Activated T-helper 17 cell treated with anti-CD3 and anti-CD28 coated beads, Interleukin-2, amount 50 U/mL, for 72 hours (primary cell): ENCODE data around the gene SHBG. TPM values are rescaled to one million over a fixed set of nuclear protein-coding genes. Genes with fewer than 3 reads are reported as not detected.
"Not testable (repeated sequence)": the region's sequence is repeated elsewhere in the genome, so short reads cannot be mapped to it uniquely, and the experiment has no call there.

Source experiments
- ATAC-seq: fragments of 150-1000 bp; cut with Tn5 transposase; replicated peaks from 2 replicates; pipeline ENCODE4 v1.10.0; 2021; ENCODE audit warnings: mild to moderate bottlenecking, moderate library complexity
- H3K27ac Mint-ChIP-seq: one replicate; pipeline ENCODE4 v1.8.0; 2022; ENCODE audit warnings: mixed read lengths
- H3K27me3 Mint-ChIP-seq: one replicate; pipeline ENCODE4 v1.8.0; 2022; ENCODE audit warnings: mixed read lengths
- H3K36me3 Mint-ChIP-seq: one replicate; pipeline ENCODE4 v1.8.0; 2022; ENCODE audit warnings: low read depth, mild to moderate bottlenecking, mixed read lengths
- H3K4me1 Mint-ChIP-seq: one replicate; pipeline ENCODE4 v1.8.0; 2022; ENCODE audit warnings: mixed read lengths
- H3K4me3 Mint-ChIP-seq: one replicate; pipeline ENCODE4 v1.8.0; 2022; ENCODE audit warnings: mild to moderate bottlenecking, mixed read lengths
- H3K9me3 Mint-ChIP-seq: one replicate; pipeline ENCODE4 v1.8.0; 2022; ENCODE audit warnings: mixed read lengths
- total RNA-seq, 2 donors: library from RNA; stranded (reverse); gene quantifications; one replicate each; pipeline ENCODE4 v1.2.3, GENCODE V29; 2022

SHBG gene
- total RNA-seq, 2 donors from 2014 or later = 0.71 TPM; not detected in 1

DNA sequence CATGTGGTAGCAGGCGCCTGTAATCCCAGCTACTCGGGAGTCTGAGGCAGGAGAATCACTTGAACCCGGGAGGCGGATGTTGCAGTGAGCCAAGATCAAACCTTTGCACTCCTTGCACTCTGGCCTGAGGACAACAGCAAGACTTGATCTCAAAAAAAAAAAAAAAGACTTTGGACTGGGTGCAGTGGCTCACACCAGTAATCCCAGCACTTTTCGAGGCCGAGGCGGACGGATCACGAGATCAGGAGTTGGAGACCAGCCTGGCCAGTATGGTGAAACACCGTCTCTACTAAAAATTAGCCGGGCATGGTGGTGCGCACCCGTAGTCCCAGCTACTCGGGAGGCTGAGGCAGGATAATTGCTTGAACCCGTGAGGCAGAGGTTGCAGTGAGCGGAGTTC, 4.2 kb upstream of the SHBG start:
- ATAC-seq, H3K27me3 Mint-ChIP-seq, H3K36me3 Mint-ChIP-seq, H3K27ac Mint-ChIP-seq, H3K9me3 Mint-ChIP-seq, H3K4me1 Mint-ChIP-seq: not testable (repeated sequence)
- H3K4me3 Mint-ChIP-seq = peak overlapping the region; percentile 88

DNA sequence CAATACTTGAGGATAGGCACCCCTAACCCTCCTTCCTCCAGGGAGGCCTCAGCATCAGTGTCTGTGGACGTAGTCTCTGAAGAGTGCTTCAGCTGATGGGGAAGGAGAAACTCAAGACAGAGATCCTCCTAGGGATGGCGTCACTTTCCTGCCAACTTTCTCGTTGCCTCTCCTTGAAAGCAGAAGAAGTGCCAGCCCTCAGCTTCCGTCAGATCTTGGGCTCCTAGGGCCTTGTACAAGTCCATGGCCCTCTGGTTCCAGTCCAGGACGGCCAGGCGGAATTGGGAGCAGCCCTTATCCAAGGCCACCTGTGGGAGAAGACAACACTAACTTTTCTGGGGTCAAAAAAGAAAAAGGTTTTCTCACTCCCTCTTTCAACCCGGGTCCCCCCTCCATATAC, 3.6 kb upstream of the SHBG start:
- no peak for ATAC-seq
- H3K4me3 Mint-ChIP-seq = peak overlapping the region; percentile 88
- H3K27ac Mint-ChIP-seq = peak overlapping the region; percentile 89
- no peaks in the 10 kb centered on the region for H3K36me3 Mint-ChIP-seq
- no peaks in the 10 kb centered on the region for H3K27me3 Mint-ChIP-seq
- H3K4me1 Mint-ChIP-seq = no peaks in the 10 kb centered on the region
- H3K9me3 Mint-ChIP-seq = no peaks in the 10 kb centered on the region

DNA sequence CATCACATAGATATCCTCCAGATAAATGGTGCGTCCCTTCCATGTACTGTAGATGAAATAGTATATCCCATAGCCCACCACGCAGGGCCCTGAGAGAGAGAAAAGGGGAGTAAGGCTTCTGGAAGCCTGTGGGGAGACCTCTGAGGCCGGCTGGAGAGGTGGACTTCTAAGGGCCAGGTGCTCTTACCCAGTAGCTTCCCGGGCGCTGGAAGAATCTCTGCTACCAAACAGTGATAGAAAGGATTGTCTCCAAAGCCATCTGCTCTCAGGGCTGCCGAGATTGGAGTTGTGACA, 3.0 kb upstream of the SHBG start:
- no peak for ATAC-seq
- peak overlapping the region; percentile 88 for H3K4me3 Mint-ChIP-seq

DNA sequence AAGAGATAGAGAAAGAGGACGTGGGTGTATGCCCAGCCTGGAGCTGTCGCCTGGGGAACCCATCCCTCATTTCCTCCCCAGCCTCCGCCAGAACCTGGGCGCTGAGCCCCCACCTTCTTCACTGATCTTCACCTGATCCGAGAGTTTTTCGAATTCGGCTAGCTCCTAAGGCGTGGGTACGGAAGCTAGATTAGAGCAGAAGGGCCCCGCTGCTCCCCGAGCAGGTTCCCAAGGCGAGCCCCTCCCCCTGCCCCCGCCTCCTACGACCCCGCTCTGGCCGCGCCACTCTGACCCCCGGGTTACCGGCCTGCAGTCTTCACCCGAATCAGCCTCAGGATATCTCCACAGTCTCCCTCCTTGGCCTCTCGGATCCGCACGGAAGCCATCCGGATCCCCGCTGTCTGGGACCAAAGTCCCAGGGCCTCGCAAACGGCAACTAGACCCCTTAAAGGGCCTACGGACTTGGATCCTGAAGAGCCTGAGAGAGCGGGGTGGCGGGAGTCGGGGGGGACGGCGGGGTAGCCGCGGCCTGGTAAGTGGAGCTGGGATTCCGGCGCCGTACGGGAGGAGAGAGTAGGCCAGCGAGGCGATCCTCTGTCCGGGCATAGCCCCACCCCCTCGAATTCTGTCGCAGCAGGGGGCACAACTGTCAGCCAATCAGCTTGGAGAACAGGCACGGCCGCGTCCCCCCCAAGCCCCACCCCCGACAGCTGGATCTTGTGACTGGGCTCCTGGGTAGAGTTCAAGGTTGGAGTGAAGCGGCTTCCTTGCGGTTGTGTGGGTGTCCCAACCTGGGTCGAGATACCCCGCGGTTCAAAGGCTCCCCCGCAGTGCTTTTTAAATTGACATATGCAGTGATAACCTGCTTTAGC, 2.4 kb upstream of the SHBG start, which contains the start of gene SAT2:
Gene SAT2 (minus strand): TSS at position 572 of the 872 bp plus-strand sequence. CDS start 186 bp downstream, at position 386.
- Mint-ChIP-seq H3K9me3 (no peaks in the 10 kb centered on the region), H3K4me1 (no peaks in the 10 kb centered on the region), H3K27me3 (no peaks in the 10 kb centered on the region), H3K27ac (peak within 1 kb of the TSS; percentile 89), H3K4me3 (peak within 1 kb of the TSS; percentile 88), H3K36me3 (no peaks in the 10 kb centered on the region)
- ATAC-seq = peak; percentile 99

More for the DNA sequence above, 3.0 kb upstream of the SHBG start:
- Mint-ChIP-seq H3K27ac (peak overlapping the region; percentile 89), H3K36me3 (no peaks in the 10 kb centered on the region), H3K9me3 (no peaks in the 10 kb centered on the region), H3K27me3 (no peaks in the 10 kb centered on the region), H3K4me1 (no peaks in the 10 kb centered on the region)

DNA sequence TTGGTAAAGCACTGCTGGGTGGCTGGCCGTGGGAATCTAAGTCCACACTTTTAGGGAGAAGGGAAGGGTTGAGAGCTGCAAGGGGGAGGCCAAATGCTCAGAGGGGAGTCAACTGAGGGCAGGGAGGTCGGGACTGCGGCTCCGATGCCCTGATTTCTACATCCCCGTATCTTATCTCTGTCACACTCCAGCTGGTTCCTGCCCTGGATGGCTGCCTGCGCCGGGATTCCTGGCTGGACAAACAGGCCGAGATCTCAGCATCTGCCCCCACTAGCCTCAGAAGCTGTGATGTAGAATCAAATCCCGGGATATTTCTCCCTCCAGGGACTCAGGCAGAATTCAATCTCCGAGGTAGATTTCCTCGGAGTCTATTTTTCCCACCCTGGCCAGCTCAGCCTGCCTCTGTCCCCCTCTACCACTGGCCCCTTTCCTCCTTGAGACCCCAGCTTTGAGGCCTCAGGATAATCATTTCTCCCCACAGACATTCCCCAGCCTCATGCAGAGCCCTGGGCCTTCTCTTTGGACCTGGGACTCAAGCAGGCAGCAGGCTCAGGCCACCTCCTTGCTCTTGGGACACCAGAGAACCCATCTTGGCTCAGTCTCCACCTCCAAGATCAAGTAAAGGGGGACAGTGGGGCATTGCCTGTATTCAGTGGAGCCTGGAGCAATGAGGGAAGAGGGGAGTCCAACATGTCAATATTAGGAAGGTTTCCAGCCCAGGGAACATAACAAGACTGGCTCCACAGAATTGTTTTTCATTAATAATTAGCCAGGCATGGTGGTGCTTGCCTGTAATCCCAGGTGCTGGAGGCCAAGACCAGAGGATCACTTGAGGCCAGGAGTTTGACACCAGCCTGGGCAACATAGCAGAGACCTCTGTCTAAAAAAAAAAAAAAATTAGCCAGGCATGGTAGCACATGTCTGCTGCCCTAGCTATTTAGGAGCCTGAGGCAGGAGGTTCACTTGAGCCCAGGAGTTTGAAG, 1.8 kb downstream of the SHBG start:
- no peaks in the 10 kb centered on the region for H3K9me3 Mint-ChIP-seq
- ATAC-seq = no peak
- H3K4me1 Mint-ChIP-seq = no peaks in the 10 kb centered on the region
- no peaks in the 10 kb centered on the region for H3K36me3 Mint-ChIP-seq
- H3K27me3 Mint-ChIP-seq = no peaks in the 10 kb centered on the region
- no peak overlapping the region for H3K27ac Mint-ChIP-seq
- H3K4me3 Mint-ChIP-seq = no peak overlapping the region

DNA sequence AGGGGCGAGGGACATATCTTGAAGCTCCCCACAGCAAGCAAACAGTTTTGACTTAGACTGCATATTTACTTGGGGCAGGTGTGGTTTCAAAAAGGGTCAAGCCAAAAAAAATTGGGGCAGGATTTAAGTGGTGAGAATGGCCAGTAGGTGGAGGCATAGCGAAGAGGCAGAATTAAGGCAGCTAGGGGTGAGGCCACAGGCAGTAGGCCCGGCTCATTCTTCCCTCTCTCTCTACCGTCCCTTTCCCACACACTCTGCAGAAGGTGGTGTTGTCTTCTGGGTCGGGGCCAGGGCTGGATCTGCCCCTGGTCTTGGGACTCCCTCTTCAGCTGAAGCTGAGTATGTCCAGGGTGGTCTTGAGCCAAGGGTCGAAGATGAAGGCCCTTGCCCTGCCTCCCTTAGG, 2.6 kb downstream of the SHBG start:
- no peaks in the 10 kb centered on the region for H3K36me3 Mint-ChIP-seq
- H3K4me1 Mint-ChIP-seq = no peaks in the 10 kb centered on the region
- peak; percentile 36 for ATAC-seq
- H3K27ac Mint-ChIP-seq = no peak overlapping the region
- H3K27me3 Mint-ChIP-seq = no peaks in the 10 kb centered on the region
- no peak overlapping the region for H3K4me3 Mint-ChIP-seq
- no peaks in the 10 kb centered on the region for H3K9me3 Mint-ChIP-seq

DNA sequence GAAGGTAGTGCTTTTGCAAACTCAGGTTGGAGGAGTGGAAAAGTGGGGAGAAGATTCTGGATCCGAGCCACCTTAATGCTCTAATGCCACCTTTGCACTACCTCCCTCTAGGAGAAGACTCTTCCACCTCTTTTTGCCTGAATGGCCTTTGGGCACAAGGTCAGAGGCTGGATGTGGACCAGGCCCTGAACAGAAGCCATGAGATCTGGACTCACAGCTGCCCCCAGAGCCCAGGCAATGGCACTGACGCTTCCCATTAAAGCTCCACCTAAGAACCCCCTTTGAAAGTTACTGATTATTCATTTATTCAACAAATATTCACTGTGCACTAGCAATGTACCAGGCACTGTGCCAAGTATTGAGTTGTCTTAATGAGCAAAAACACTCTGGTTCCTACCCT, 3.2 kb downstream of the SHBG start:
- Mint-ChIP-seq H3K9me3 (no peaks in the 10 kb centered on the region), H3K4me3 (no peak overlapping the region), H3K27ac (no peak overlapping the region), H3K36me3 (no peaks in the 10 kb centered on the region), H3K27me3 (no peaks in the 10 kb centered on the region), H3K4me1 (no peaks in the 10 kb centered on the region)
- ATAC-seq = no peak

DNA sequence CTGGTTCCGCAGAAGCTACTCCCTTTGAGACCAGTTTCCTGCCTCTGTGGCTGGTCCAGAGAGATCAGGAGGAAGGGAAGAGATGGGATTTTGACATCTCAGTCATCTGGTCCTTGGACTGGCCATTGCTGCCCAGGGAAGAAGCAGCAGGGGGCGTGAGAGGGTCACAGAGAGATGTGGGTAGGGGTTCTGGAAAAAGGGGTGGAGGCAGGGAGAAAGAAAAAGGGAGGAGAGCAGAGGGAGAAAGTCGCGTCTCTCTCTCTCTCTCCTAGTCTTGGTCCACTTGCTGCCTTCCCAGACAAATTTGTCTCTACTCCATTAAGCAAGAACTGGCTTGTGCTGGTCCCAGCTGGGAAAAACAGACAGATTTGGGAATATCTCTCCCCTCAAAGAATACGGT, 4.4 kb downstream of the SHBG start:
- Mint-ChIP-seq H3K27me3 (no peaks in the 10 kb centered on the region), H3K4me1 (no peaks in the 10 kb centered on the region), H3K4me3 (no peak overlapping the region), H3K9me3 (no peaks in the 10 kb centered on the region), H3K36me3 (no peaks in the 10 kb centered on the region), H3K27ac (no peak overlapping the region)
- peak; percentile 35 for ATAC-seq

DNA sequence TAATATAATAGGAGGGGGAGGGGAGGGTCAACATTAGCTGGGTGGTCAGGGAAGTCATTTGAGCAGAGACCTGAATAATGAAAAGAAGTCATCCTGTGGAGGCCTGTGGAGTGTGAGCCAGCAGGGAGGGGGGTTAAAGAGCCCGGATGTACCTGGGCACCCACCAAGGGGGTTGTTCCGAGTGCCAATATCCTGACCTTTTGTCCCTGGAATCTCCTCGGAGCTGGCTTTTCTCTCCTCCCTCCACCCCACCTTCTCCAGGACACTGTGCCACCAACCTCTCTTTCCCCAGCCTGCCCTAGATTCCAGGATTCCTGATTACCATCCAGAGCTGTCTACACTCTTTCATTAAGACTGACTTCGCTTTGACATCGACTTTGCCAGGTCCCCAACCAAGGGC, 6.2 kb downstream of the SHBG start:
- ATAC-seq = no peak
- Mint-ChIP-seq H3K27me3 (no peaks in the 10 kb centered on the region), H3K4me3 (no peak overlapping the region), H3K9me3 (no peaks in the 10 kb centered on the region), H3K36me3 (no peaks in the 10 kb centered on the region), H3K4me1 (no peaks in the 10 kb centered on the region), H3K27ac (no peak overlapping the region)

DNA sequence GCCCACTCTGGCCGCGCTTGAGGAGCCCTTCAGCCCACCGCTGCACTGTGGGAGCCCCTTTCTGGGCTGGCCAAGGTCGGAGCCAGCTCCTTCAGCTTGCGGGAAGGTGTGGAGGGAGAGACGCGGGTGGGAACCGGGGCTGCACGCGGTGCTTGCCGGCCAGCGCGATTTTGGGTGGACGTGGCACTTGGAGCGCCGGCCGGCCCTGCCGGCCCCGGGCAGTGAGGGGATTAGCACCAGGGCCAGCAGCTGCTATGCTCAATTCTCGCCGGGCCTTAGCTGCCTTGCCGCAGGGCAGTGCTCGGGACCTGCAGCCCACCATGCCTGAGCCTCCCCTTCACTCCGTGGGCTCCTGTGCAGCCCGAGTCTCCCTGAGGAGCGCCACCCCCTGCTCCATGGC, 10.8 kb downstream of the SHBG start:
- no peaks in the 10 kb centered on the region for H3K27me3 Mint-ChIP-seq
- H3K36me3 Mint-ChIP-seq = no peaks in the 10 kb centered on the region
- peaks cover 5% of the 10 kb centered on the region for H3K4me1 Mint-ChIP-seq
- H3K9me3 Mint-ChIP-seq = no peaks in the 10 kb centered on the region
- no peak for ATAC-seq
- H3K4me3 Mint-ChIP-seq = no peak overlapping the region
- H3K27ac Mint-ChIP-seq = no peak overlapping the region

DNA sequence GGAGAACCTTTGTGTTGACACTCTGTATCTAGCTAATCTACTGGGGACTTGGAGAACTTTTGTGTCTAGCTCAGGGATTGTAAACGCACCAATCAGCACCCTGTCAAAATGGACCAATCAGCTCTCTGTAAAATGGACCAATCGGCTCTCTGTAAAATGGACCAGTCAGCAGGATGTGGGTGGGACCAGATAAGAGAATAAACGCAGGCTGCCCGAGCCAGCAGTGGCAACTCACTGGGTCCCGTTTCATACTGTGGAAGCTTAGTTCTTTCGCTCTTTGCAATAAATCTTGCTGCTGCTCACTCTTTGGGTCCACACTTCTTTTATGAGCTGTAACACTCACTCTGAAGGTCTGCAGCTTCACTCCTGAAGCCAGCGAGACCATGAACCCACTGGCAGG, 11.7 kb downstream of the SHBG start:
- H3K27me3 Mint-ChIP-seq, ATAC-seq, H3K36me3 Mint-ChIP-seq, H3K27ac Mint-ChIP-seq, H3K4me1 Mint-ChIP-seq, H3K9me3 Mint-ChIP-seq: not testable (repeated sequence)
- peak overlapping the region; percentile 53 for H3K4me3 Mint-ChIP-seq

DNA sequence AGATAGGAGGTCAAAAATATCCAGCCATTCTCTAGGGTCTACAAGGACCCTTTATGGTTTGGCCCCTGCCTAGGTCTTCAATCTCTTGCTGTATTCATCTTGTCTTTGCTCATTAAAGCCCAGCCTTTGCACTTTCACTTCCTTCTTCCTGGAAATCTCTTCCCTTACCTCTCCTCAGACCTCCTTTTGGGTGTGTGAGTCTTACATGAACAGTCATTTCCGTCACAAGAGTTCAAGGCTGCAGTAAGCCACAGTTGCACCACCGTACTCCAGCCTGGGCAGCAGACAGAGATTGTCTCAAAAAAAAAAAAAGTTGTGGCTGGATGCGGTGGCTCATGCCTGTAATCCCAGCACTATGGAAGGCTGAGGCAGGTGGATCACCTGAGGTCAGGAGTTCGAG, 14.8 kb downstream of the SHBG start:
- no peaks in the 10 kb centered on the region for H3K36me3 Mint-ChIP-seq
- peaks cover 11% of the 10 kb centered on the region for H3K27me3 Mint-ChIP-seq
- peak; percentile 71 for ATAC-seq
- H3K4me3 Mint-ChIP-seq = no peak overlapping the region
- no peak overlapping the region for H3K27ac Mint-ChIP-seq
- peaks cover 6% of the 10 kb centered on the region for H3K4me1 Mint-ChIP-seq
- H3K9me3 Mint-ChIP-seq = no peaks in the 10 kb centered on the region

DNA sequence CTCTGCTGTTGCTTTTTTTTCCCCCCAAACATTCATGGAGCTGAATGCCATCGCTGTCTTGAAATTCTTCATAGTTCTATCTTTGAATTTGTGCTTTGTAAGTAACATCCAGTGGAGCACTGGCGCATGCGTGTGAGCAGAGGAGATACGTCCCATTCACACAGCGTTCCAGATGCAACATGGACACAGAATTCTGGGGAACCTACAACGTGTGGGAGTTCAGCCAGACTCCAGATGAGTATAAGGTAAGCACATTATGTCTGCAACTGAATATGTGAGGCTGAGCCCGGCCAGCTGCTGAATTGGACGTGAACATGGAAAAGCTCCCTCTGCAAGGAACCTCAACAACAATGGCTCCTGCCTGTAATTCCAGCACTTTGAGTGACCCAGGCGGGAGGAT, 16.5 kb downstream of the SHBG start:
- ATAC-seq = no peak
- Mint-ChIP-seq H3K4me3 (no peak overlapping the region), H3K27ac (no peak overlapping the region), H3K36me3 (peaks cover 5% of the 10 kb centered on the region), H3K9me3 (no peaks in the 10 kb centered on the region), H3K4me1 (peaks cover 21% of the 10 kb centered on the region), H3K27me3 (peaks cover 26% of the 10 kb centered on the region)

DNA sequence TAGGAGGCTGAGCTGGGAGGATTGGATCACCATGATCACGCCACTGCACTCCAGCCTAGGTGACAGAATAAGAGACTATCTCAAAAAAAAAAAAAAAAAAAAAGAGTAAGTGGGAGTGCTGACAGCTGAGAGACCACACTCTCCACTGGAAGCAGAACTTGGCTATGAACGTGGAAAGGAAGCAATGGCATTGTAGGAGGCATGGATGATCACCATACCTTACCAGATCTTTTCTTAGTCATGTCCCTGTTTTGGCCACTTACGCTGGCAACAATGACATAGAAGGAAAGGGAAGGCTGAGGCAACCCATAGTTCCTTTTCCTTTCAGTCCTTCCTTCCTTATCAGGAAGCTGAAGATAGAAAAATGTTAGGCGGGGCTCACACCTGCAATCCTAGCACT, 17.1 kb downstream of the SHBG start:
- Mint-ChIP-seq H3K9me3 (no peaks in the 10 kb centered on the region), H3K4me3 (no peak overlapping the region), H3K4me1 (peaks cover 21% of the 10 kb centered on the region), H3K27ac (no peak overlapping the region), H3K27me3 (peaks cover 26% of the 10 kb centered on the region), H3K36me3 (peaks cover 5% of the 10 kb centered on the region)
- ATAC-seq = no peak
